ENCODE data around the gene RABGAP1.

RABGAP1 gene

DNA sequence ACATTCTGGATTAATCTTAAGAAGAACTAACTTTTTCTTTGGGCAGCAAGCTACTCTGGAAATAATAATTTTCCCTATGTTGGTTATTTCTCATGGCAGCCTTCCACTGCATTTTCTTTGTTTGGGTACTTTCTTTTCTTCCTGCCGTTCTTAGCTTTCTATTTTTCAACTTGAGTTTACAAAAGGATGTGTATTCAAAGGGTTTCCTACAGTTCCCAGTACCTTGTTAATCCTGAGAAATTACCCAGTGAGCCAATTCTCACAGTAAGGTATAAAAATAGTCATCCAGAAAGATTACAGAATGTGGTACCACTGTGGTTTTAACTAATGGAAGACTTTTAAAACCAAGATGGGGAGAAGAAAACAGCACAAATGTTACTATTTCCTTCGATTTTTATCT, 112.9 kb downstream of the RABGAP1 start:
- DNase-seq, result no peak

DNA sequence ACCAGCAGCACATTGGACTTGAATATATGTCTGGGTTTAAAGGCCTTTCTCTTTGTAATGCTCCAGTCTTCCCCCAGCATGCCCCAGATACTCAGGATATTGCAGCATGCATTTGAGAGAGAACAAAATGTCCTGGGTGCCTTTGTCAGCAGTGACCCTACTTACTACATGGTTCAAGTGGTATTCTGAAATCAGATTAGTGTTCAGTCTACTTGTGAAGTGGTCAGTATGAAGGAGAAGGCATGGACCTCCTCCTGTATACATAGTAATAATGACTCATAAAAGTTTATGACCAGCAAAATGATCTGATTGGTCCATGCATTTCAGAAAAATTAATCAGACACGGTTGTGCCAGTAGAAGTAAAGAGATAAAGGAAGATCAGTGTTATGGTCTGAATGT, 118.0 kb downstream of the RABGAP1 start:
- DNase-seq, result no peak

DNA sequence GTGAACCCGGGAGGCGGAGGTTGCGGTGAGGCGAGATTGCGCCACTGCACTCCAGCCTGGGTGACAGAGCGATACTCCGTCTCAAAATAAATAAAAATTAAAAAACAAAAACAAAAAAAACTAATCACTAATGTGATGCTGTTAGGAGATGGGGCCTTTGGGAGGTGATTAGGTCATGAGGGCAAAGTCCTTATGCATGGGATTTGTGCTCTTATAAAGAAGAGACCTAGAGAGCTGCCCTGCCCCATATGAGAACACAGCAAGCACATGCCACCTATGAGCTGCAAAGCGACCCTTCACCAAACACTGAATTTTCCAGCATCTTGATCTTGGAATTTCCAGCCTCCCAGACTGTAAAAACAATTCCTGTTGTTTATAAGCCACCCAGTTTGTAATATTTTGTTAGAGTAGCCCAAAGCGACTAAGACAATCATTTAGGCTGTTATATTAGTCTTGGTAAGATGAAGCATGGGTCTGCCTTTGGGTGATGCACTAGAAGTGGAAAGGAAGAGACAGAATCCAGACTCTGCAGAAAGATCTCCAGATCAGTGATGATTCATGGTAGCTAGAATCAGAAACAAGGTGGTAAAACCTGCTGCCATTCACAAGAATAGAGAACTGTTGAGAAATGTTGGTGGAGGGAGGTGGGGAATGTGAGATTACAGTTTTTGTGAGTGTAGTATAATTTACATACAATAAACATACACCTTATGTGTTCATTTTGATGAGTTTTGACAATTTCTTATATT, 118.8 kb downstream of the RABGAP1 start:
- no peak for DNase-seq

DNA sequence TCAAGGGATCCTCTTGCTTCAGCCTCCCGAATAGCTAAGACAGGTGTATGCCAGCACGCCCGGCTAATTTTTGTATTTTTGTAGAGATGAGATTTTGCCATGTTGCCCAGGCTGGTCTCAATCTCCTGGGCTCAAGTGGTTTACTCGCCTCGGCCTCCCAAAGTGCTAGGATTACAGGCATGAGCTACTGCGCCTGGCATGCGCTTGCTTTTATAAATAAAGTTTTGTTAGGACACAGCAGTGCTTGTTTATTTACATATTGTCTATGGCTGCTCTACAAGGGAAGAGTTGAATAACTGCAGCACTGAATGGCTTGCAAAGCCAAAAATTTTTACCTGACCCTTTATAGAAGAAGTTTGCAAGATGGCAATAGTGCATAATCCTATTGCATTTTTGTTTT, 120.4 kb downstream of the RABGAP1 start:
- no peak for DNase-seq

DNA sequence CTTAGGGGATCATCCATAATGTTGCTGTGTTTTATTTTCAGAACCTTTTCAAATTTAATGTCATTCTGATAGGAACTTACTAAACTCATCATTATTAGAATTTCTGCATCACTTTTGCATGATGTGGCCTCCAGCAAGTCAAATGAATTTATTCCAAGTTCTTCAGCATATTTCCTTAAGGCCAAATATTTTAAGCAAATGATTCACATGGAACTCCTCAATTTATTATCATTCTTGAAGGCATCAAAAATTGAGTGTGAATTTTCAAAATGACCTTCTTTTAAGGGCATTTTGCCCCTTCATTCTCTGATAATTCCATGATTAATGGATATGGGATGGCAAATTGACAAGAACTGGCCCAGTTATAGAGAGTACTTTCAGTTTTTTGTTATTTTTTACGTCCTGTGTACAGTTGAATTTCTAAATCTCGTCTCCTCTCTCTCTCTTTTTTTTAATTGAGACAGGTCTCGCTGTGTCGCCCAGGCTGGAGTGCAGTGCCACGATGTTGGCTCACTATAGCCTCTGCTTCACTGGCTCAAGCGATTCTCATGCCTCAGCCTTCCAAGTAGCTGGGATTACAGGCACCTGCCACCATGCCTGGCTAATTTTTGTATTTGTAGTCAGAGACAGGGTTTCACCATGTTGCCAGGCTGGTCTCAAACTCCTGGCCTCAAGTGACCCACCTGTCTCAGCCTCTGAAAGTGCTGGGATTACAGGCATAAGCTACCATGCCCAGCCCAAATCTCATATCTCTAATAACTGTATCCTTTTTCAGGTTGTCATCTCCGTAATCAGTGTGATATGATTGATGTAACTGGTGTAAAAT, 121.7 kb downstream of the RABGAP1 start:
- no peak for DNase-seq

DNA sequence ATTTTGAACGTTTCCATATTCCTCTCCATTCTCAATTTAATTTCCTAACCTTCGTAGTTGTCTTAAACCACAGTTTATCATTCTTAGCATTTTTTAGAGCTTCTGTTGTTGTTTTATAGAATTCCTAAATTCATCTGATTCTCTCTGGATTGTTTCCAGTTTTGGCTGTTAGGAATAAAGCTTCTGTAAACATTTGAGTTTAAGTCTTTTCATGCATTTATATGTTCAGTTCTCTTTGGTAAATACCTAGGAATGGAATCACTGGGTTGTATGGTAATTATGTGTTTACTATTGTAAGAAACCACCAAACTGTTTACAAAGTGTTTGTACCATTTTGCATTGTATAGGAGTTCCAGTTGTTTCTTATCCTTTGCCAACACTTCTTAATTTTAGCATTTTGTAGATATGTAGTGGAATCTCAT, 122.4 kb downstream of the RABGAP1 start:
- DNase-seq, result no peak

DNA sequence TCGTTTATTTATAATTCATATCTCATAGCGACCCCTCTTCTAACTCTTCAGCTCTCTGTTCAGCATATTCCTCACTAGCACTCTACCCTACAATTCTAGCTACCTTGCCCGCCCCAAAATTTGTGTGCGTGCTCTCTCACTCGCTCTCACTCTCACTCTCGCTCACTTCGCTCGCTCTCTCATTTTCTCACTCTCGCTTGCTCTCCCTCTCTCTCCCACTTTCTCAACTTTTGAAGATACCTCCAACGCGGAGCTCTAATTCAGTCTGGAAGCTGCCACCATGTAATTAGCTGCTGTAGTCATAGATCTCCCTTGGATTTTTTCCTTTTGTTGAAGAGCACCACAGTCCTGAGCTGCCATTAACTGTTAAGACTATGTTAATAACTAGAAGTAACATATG, 123.1 kb downstream of the RABGAP1 start:
- DNase-seq, result no peak

DNA sequence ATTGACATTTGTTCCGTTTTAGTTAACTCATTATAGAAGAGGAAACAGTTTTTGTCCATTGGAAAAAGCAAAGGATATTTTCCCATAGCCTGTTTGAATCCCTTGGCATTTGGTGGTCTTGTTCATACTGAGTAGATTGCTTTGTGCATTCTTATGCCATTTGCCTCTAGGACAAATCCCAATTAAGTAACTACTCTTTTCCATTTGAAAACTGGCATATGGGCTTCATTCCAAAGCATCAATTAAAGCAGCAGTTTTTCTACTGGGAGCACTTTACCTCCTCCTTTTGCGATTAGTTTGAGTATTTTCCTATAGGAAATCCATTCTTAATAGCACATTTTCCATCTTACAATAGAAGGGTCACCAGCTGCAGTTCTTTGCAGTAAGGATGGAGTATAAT, 123.9 kb downstream of the RABGAP1 start:
- no peak for DNase-seq

DNA sequence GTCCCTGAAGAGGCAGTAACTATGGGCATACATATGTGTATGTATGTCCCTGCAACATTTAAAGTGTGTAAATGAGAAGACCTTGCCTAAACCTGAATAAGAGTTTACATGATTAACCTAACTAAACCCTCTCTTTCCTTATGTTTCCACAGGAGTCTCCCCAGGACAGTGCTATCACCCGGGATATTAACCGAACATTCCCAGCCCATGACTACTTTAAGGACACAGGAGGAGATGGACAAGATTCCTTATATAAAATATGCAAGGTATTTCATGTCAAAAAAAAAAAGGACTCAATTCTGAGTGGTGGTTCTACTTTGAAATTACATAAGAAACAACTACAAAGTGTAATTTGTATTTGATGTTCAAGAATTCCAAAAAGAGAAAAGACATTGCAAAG, 124.4 kb downstream of the RABGAP1 start:
- no peak for DNase-seq

DNA sequence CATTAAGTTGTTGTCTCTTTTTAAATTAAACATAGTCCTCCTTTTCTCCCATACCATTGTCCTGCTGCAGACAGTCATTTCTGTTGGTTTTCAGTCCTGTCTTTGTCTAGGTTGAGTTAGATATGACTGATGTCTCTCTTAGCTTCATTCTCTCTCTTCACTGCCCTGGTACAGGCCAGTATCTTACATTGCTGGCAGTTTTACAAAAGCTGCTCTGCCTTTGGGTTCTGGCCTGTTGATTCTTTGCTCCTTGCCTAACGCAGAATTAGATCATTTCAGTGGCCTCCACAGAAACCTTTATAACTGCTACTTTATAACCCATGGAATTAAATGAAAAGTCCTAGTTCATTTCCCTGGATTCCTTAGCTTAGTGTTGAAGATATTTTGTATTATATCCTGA, 126.3 kb downstream of the RABGAP1 start:
- no peak for DNase-seq

DNA sequence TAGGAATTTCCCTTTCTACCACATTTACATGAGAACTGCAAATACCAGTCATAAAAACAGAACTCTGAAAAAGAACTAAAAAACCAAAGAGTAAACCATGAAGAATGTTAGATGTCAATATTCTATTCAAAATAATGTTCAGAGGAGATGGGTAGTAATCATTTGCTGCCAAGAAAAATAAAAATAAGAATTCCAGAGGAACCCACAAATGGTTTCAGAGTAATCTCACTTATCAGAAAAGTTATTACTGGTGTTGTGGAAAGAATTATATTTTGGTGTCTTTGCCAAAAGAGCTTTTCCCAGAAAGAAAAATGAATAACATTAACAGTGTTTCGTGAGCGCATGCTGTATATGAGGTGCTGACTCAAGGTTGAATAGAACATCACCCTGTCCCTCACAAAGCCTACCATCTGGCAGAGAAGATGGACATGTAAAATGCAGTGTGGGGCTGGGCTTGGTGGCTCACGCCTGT, 128.2 kb downstream of the RABGAP1 start:
- no peak for DNase-seq

DNA sequence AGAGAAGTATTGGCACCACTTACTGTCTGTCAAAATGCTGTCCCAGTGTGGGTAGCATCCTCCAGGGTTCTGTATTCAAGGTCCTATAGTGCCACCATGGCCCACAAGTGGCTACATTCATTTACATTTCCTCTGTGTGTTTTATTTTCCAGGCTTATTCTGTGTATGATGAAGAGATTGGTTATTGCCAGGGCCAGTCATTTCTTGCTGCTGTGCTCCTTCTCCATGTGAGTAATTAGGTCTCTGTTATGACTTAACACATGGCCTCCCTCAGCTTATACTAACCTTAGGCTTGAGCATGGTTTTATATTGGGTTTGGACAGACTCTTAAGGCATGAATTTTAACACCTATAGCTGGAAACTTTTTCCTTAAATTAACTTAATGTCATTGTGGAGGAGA, 129.4 kb downstream of the RABGAP1 start:
- no peak for DNase-seq

DNA sequence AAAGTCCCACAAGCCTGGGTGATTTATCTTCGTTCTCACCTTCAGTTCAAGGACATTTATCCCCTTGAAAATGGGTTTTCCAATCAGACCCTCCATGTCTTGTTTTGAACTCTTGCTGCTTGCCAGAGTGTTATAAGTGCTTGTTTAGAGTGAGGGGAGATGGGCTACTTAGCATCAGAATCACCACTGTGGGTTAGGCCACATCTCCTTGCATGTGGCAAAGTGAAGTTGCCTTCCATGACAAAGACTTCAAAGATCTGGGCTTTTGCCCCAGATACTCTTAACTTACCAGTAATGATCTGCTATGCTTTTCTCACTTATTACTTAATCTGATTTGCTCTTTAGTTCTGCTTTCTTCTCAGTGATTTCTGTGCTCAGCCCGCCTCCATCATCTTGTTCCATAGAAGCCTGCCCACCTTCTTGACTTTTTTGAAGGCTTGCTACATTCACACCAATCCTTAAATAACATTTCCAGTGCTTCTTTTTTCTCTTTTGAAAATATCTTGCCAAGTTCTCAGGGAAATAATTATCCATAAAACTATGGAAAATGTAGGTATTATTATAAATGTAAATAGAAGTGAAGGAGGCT, 131.7 kb downstream of the RABGAP1 start:
- no peak for DNase-seq

DNA sequence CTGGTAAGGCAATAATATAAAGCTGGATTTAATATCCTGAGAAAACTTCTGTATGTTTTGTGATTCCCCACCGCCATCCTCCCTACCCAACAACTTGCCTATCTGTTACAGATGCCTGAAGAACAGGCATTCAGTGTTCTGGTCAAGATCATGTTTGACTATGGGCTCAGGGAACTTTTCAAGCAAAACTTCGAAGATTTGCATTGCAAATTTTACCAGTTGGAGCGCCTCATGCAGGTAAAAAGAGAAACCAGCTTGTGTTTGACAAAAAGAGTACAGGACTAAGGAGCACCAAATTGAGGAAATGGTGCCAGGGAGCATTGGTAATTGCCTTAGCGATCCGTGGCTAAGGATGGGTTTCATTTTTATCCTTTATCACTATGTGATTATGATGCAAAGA, 132.6 kb downstream of the RABGAP1 start:
- DNase-seq, result no peak

DNA sequence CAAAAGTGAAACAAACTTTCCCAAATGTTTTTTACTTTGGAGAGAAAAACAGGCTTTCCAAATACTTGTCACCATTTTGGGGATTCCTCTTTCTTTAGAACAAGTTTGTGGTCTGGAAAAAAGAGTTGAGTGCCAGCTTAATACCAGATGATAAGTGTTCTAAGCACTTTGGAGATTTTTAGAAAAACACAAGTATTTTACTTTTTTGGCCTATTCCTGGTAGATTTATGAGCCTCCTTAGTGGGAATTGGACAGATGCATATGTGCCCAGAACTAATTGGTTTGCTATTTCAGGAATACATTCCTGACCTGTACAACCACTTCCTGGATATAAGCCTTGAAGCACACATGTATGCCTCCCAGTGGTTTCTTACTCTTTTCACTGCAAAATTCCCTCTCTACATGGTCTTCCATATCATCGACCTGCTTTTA, 133.2 kb downstream of the RABGAP1 start:
- DNase-seq, result no peak

DNA sequence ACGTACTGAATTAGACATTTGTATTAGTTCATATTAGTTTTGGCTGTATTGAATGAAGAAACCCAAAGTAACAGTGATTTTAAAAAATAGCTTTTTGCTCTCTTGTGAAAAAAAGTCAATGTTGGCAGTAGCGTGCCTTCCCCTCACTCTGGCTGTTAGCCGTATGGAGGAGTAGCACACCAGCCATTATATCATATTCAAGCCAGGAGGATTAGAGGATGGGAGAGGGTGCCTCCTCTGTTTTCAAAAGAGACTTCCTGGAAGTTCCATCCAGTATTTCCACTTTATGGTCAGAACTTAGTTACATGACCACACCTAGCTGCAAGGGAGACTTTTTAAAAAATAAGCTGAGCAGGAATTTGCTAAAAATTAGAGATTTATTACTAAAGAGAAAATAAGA, 133.8 kb downstream of the RABGAP1 start:
- DNase-seq, result no peak

DNA sequence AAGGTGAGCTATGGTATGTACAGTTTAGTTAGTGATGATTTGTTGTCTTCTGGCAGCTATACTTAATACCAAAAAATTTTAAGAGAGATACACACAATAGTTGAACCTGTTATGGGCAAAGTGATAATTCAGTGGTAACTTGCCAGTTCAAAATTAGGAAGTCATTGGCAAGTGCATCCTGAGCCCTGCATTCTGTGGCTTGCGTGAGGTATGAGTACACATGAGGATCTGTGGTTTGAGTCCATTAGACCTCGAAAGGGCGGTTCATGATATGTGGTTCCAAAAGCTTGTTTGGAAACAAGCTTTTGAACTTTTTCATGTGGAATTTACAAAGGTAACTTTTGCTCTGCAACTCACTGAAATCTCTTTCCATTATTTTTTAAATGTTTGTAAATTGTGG, 139.6 kb downstream of the RABGAP1 start:
- no peak for DNase-seq

DNA sequence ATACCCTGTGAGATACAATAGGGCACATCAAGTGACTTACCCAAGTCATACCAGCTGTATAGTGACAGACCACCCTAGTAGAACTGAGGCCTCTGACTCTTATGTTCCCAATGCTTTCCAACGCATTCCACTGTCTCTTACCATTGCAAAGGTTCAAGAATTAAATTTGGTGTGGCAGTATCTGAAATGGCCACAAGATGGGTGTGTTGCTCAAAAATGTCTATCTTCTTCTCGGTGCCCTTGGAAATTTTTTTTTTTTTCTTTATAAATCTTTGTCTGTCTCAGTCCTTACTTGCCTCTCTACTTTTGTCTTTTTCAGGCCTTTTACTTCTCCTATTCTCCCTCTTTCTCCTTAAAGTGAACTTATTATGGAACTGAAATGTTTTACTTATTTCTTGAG, 141.0 kb downstream of the RABGAP1 start:
- DNase-seq, result peak; percentile 20

DNA sequence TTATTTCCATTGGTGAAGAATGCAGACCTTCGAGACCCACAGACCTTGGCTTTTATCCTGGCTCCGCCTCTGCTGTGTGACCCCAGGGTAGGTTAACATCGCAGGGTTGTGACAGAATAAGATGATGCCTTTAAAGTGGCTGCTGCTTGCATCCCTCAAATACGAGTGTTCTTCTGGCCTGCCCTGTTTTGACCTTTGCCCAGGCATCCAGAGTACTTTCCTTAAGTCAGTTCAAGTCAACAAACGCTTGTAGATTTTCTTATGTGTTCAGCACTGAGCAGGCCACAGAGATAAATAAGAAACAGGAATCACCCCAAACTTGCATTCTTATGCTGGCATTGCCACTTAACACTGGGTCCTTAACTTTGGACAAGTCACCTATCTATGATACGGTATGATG, 142.9 kb downstream of the RABGAP1 start:
- DNase-seq, result no peak

DNA sequence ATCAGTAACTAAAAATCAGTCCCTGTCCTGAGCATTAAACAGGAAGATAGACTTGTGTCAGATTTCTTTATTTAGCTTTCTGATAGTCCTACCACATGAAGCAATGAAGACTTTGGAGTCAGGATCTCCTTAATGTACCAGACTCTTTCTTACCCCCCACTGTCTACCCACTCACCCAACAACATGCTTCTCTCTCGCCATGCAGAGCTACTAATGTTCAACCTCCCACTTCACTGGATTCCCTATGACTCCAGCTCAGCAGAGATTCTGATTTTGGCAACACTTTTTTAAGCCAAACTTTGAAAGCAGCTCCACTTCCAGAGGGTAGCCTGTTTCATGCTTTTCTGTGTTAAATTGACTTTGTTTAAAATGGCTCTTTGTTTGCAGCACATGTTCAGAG, 143.4 kb downstream of the RABGAP1 start:
- no peak for DNase-seq

DNA sequence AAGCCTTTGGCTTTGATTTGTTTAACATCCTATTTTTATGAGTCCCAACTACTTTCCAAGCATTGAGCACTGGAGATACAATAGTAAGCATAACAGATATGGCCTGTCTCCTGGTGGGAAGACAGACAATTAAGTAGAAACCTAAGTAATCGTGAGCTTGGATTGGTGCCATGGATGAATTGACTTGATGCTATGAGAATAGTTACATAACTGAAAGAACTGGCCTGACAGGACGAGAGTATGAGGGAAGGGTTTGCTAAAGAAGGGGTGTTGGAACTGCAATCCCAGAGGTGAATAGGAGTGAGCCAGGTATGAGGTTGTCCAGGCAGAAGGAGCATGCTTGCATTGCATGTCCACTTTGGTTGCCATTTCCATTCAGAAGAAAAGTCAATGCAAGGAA, 145.1 kb downstream of the RABGAP1 start:
- no peak for DNase-seq

DNA sequence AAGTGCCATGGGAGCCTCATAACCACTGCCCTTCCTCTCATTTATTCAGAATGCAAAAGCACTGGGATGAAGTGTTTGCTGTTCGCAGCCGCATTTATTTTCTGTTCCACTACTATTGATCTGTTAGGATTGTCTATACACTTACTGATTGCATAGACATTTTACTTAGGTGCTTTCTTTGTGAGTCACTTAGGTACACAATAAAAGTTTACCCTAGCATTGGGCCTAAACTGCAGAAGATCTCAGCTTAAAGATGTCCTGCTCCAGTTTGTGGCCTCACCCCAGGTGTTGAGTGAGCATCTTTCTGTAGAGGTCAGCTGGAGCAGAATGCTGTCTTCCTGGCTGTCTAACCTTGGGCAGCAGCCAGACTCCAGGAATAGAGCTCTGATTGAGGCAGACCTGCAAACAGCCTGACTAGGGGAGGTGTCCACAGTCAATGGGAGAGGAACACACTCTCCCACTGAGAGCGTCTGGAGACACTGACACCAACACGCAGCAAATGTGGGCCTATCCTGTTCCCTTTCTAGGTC, 146.6 kb downstream of the RABGAP1 start:
- DNase-seq, result no peak

DNA sequence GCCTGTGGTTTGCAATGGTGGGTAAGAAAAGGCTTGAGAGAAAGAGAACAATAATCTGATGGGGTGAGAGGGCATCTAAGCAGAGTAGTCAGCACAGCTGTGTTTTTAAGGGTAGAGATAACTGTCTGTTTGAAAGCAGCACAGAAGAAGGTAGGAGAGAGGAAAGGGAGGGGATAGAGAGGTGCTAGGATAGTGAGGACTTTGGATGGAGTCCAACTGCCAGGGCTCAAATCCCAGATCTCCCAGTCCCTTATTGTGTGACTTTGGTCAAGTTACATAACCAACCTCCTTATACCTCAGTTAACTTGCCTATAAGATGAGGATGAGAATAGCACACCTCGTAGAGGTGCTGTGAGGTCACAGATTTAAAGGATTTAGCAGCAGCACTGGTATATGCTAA, 148.2 kb downstream of the RABGAP1 start:
- no peak for DNase-seq

DNA sequence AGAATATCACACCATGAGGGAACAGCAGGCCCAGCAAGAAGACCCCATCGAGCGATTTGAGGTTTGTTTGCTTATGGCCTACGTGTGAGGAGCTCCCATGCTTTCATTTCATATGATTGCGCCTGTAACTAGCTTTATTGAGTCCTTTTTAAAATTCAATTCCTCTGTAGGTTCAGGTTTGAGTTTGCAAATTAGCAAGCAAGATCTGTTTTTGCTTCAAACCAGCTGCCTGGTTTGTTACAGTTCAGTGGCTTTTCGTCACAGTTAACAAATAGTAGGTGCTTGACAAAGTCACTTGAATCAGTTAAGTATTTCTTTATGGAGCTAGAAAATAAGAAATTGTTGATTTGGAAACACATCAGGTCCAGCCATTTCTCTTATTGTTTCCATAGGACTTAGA, 149.0 kb downstream of the RABGAP1 start:
- no peak for DNase-seq
